HG02763 (cell line): ENCODE data around the gene MED15.
"Not testable (repeated sequence)": the region's sequence is repeated elsewhere in the genome, so short reads cannot be mapped to it uniquely, and the experiment has no call there.

ENCODE experiments used
- ATAC-seq: cut with Tn5 transposase; IDR thresholded peaks from one replicate; pipeline ENCODE4 v1.9.1; 2021; ENCODE audit warnings: mild to moderate bottlenecking, moderate library complexity; ENCODE audit not compliant: unreplicated experiment

The MED15 gene

GRCh38 chr22:20531154-20531403 lies 23.7 kb downstream of the MED15 start:
- ATAC-seq: no peak

GRCh38 chr22:20531404-20532201 lies 24.2 kb downstream of the MED15 start:
- ATAC-seq: no peak

GRCh38 chr22:20532256-20532993 lies 25.0 kb downstream of the MED15 start:
- no peak for ATAC-seq

GRCh38 chr22:20533095-20533878 lies 25.9 kb downstream of the MED15 start:
- no peak for ATAC-seq

GRCh38 chr22:20533879-20534265 lies 26.5 kb downstream of the MED15 start:
- ATAC-seq: no peak

- ATAC-seq: no peak
Observed at GRCh38 chr22:20536590-20537324, 29.3 kb downstream of the MED15 start.

GRCh38 chr22:20537325-20537756 lies 29.9 kb downstream of the MED15 start:
- no peak for ATAC-seq

GRCh38 chr22:20537983-20538382 lies 30.6 kb downstream of the MED15 start:
- ATAC-seq: no peak

- ATAC-seq: not testable (repeated sequence)
Observed at GRCh38 chr22:20538875-20539274, 31.5 kb downstream of the MED15 start.

- ATAC-seq: no peak
Observed at GRCh38 chr22:20542055-20542454, 34.6 kb downstream of the MED15 start.

GRCh38 chr22:20542736-20543135 lies 35.3 kb downstream of the MED15 start:
- no peak for ATAC-seq

- ATAC-seq: not testable (repeated sequence)
Observed at GRCh38 chr22:20545318-20545634, 37.9 kb downstream of the MED15 start.

- ATAC-seq: no peak
Observed at GRCh38 chr22:20545681-20546521, 38.5 kb downstream of the MED15 start.

GRCh38 chr22:20546541-20546950 lies 39.1 kb downstream of the MED15 start:
- ATAC-seq: no peak

GRCh38 chr22:20547029-20547428 lies 39.6 kb downstream of the MED15 start:
- no peak for ATAC-seq

- no peak for ATAC-seq
Observed at GRCh38 chr22:20548806-20549205, 41.4 kb downstream of the MED15 start.

GRCh38 chr22:20549232-20549841 lies 41.9 kb downstream of the MED15 start:
- no peak for ATAC-seq

GRCh38 chr22:20550057-20550817 lies 42.8 kb downstream of the MED15 start:
- no peak for ATAC-seq
